NCI-H2029 (cell line): ENCODE results near the gene CYP1A1.
A peak's percentile ranks its signal among the peaks of the same experiment; 100 is the strongest.
"Not testable (repeated sequence)": the region's sequence is repeated elsewhere in the genome, so short reads cannot be mapped to it uniquely, and the experiment has no call there.

Source experiments
- DNase-seq: peaks from one replicate; lab custom pipeline; 2025; lab: John Stamatoyannopoulos, UW

CYP1A1 gene

DNA sequence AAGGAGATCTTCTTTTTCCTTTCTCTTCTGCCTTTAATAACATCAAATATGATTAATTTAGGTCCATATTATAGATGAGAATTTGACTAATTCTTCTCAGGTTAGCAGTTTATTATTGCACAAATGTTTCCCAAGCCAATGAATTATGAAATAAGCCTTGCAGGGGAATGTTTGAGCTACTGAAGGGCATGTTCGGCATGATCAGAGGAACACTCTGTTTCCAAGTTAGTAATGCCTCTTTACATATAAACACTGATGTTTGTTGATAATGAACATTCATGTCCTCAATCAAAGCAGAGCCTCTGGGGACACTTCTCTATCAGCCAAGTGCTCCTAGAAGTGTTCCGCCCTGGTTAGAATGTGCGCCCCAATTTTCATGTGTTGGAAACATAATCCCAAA is 10.0 kb upstream of the CYP1A1 start:
- DNase-seq, result no peak

DNA sequence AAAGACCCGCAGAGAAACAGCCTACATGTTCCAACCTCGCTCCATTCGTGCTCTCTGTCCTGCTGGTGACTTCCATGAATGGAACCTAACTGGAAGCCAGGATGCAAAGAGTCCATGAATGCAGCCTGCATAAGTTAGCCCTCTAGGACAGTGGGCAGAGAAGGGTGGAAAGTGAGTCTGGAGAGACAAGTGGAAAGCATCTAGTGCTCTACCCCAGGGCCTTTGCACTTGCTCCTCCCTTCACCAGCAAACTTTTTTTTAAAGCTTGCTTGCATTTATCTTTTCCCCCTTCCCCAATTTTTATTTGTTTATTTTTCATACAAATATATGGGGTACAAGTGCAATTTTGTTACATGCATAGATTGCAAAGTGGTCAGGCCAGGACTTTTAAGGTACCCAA is 7.9 kb upstream of the CYP1A1 start:
- no peak for DNase-seq

DNA sequence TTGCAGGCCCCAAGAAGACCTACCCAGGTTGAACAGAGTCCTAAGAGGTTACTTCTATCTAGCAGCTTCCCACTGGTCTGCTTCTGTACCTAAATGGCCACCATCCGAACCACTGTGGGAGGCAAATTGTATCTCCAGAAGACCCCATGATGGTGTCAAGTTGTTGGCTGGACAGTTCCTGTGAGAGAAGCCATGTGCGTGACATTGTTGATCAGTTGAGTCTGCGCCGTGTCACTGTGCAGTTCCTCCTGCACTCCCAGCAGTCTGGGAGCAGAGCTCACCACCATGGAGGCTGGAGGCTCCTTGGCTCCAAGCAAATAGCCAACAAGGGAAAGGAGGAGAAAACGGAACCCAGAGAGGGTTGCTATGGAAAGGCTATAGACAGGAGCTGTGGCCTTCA is 7.5 kb upstream of the CYP1A1 start:
- no peak for DNase-seq

DNA sequence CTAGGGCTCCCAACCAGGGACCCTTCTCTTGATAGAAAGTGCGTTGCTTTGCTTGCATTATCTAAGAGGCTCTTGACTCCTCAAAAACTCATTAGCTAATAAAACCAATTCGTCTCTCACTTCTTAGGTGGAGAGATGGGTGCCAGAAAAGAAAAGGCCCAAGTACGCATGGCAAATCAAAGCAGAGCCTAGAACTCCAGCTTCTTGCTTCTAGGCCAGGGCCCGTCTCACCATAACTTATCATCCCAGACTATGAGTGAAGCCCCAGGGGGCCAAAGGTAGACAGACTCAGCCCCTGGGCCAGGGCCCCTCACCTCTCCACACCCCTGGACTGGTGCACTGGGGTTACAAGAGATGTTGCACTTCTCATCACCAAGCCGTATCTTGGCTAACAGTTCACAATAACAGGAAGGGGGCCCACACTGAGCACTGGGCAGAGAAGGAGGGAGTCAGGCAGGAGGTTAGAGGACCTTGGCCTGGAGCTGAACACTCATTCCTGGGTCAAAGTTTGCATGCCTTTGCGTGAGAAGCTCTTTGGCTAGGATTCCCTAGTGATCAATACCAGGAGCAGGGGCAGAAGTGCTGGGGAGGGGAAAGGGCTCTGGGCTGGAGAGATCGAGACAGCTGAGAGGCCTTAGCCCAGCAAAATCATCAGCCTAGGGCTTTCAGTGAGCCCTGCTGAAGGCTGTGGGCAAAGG is 5.4 kb upstream of the CYP1A1 start:
- DNase-seq, result no peak

DNA sequence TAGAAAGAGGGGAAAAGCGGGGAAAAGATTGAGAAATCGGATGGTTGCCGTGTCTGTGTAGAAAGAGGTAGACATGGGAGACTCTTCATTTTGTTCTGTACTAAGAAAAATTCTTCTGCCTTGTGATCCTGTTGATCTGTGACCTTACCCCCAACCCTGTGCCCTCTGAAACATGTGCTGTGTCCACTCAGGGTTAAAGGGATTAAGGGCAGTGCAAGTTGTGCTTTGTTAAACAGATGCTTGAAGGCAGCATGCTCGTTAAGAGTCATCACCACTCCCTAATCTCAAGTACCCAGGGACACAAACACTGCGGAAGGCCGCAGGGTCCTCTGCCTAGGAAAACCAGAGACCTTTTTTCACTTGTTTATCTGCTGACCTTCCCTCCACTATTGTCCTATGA is 4.0 kb upstream of the CYP1A1 start:
- DNase-seq, result not testable (repeated sequence)

DNA sequence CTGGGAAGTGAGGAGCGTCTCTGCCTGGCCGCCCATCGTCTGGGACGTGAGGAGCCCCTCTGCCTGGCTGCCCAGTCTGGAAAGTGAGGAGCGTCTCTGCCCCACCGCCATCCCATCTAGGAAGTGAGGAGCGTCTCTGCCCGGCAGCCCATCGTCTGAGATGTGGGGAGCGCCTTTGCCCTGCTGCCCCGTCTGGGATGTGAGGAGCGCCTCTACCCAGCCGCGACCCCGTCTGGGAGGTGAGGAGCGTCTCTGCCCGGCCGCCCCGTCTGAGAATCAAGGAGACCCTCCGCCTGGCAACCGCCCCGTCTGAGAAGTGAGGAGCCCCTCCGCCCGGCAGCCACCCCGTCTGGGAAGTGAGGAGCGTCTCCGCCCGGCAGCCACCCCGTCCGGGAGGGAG is 3.4 kb upstream of the CYP1A1 start:
- not testable (repeated sequence) for DNase-seq

DNA sequence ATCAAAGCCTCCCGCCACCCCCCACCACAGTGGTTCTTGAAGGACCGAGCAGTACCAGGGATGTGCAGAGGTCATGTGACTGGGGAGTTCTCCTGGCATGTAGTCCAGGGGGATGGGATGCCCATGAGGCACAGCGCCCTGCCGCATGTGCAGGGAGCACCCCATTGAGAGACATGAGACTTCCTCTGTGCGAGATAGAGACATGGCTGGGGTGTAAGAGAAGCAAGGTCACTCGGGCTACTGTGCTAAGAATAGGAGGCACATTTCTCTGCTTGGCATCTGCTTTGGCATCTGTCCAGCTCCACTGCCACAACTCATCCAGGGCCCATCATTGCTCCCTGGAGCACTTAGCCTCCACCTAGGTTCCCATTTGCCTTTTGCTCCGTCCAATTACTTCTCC is 2.4 kb upstream of the CYP1A1 start:
- no peak for DNase-seq

DNA sequence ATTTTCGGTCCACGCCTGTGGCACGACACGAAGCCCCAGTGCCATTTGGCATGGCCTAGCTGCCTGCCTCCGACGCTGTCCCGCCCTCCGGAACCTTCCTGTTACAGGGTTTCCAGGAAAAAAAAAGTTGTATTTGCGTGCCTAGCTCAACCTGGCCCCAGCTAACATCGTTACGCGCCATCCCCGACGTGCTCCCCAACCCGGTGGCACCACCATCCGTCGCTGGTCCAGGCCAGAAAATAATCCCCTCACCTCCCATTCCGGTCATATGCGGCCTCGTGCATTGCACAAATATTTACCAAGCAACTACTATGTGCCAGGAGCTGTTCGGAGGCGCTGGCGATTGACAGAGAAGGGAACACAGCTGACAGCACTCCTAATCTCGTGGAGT is 1.4 kb upstream of the CYP1A1 start:
- no peak for DNase-seq

DNA sequence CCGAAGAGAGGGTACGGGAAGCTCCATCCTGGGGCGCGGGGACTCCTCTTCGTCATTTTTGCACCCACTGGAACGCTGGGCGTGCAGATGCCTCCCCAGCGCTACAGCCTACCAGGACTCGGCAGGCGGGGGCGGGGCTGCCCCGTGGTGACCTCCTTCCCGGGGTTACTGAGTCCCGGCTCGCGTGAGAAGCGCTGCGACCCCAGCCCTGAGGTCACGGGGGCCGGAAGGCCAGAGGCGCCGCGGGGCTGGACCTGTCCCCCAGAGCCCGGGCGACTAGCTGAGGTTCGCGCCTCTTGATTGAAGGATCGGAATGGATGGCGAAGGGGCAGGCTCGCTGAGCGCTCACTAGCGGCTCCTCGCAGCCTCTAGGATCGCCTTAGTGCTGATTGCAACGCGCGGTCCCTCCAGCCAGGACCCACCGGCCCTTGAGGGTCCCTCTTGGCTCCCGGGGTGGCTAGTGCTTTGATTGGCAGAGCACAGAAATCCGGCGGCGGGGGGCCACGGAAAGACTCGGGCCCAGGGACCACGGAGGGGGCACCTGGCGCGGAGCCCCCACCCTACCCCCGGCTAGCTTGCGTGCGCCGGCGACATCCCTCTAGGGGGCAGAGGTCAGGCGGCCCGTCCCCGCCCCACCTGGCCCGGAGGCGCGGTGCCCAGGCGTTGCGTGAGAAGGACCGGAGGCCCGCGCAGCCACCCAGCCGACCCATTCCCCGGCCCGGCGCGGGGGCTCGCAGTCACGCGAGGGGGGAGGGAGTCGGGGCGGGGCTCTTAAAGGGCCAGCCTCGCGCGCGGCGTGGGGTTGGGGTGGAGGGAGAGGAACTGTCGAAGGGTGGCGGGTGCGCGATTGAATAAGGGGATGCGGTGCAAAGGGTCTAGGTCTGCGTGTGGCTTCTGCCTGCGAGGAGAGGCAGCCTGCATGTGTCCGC is 781 bp upstream of the CYP1A1 start:
- no peak for DNase-seq

DNA sequence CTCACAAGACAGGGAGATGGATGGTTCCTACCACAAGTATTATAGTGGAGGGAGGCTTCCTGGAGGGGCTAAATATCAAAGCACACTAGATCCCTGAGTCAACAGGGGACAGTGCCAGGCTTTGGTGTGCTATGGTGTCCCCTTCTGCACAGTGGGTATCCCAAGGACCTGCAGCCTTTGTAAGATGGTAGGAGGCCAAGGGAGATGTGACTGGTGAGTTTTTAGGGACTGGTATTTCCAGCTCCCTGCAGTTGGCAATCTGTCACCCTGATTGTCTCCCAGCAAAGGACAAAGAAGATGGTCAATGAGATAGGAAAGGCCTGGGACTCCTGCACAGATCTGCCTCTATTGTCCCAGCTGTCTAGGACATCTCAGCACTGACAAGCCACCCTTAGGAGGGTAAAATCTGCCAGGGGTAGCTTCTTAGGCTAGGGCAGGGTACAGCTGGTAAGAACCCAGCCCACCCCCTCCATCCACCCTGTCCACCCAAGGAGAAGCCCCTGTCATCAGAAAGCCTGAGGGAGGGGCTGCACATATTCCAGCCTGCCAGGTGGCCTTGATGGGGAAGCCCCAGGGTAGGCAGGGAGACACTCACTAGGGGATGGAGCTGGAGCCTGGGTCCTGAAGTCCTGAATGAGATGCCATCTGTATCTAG is 631 bp downstream of the CYP1A1 start:
- DNase-seq, result no peak

DNA sequence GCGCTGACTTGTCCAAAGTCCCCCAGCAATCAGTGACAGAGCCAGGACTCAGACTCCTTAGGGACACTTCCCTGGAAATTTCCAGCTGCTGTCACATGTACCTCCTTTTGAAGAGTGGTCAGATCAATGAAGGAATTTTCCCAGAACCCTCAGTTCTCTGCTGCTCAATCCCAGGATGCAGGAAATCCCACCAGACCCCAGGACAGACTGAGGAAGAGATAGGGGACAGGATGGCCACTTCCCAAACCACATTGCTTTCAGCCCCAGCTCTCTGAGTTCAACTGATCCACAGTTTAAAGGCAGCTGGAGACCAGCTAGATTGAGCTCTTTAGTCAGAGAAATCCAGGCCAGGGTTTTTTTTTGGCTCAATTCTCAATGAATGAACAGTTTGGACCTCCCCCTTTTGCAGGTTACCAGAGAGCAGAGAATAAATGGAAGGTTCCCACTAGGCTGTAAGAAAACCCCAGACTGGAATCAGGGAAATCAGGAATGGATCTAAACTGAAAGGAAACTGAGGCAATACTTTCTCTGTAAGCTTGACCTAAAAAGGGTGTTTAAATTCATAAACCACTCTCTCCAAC is 1.5 kb downstream of the CYP1A1 start:
- peak; percentile 18 for DNase-seq

DNA sequence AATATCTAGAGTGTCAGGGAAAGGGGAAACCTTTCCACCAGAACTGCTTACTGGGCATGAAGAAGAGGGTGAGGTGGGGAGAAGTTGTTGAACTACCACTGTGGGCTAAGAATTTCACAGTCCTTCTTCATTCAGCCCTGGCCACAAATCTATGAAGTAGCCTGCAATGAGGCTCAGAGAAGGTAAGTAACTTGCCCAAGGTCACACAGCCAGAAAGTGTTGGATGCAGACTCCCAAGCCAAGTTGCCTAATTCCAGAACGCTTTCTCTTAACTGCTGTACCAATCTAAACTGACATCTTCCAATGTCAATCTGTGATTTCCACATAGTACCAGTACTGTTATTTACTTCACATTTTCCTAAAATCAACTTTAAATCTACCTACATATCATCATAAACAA is 2.1 kb downstream of the CYP1A1 start:
- no peak for DNase-seq

DNA sequence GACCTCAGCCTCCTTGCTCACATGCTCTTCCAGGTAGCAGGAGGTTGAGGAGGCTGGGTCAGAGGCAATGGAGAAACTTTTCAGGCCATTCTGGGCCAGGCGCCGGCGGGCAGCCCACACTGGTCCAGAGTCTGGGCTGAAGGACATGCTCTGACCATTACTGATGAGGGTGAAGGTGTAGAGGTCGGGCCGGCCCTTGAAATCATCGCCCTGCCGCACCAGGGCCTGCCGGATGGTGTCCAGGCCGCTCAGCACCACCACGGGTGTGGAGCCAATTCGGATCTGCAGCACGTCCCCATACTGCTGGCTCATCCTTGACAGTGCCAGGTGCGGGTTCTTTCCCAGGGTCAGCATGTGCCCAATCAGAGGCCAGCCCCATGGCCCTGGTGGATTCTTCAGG is 2.7 kb downstream of the CYP1A1 start:
- no peak for DNase-seq

DNA sequence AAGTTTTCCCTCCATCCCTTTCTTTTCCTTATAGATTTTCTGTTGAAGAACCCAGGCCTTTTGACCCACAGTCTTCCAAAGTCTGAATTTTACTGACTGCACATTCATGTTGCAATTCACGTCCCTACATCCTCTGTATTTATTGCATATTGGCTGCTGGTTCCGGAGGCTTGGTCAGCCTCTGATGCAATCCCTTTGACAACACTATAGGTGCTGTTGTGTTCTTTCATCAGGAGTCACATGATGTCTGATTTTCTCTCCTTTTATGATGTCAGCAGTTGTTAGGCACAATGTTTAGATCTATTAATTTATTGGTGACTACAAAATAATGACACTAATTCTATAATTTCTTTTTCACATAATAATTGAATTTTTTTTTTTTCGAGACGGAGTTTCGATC is 8.7 kb downstream of the CYP1A1 start:
- no peak for DNase-seq

DNA sequence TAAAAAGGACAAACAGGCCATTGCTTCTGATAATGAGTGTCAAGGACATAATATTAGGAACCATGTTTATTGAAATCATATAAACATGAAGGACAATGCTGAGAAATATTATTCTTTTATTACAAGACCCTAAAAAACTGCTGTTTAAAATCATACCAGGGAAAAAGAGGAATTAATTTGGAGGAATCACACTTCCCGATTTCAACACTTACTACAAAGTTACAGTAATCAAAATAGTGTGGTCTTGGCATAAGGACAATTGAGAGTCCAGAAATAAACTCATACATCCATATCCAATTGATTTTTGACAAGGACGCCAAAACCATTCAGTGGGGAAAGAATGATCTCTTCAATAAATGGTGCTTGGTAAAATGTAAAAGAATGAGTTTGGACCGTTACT is 13.0 kb downstream of the CYP1A1 start:
- no peak for DNase-seq

DNA sequence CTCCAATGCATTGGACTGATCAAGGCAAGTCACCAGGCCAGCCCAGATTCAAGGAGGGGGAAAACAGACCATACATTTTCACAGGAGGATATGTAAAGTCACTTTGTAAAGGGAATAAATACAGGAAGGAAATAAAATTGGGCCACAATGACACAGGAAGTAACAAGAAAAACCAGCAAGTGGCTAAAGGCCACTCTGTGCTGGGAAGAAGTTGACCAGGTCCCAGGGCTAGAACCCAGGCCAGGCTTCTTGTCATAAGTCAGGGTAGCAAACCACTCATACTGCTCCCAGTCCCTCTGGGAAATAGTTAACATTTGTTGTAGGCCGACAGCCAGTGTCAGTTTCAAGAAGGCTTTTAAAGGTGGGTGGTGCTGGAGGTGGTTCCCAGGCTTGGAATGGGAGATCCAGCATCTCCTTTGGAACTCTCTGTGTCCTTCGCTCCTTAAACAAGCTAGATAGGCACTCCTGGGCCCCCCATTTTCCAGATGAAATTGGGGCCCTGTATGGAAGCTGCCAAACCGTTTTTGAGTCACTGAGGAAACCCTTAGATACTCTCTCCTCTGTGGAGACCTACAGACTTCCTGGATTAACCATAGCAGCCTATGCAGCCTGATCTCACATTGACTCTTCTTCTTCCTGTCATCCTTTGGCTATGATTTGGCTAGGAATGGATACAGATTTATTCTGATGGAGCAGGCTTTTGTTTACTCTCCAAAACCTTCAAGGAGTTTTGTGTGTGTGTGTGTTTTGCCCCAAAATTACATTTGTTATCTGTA is 14.8 kb downstream of the CYP1A1 start:
- DNase-seq, result no peak

DNA sequence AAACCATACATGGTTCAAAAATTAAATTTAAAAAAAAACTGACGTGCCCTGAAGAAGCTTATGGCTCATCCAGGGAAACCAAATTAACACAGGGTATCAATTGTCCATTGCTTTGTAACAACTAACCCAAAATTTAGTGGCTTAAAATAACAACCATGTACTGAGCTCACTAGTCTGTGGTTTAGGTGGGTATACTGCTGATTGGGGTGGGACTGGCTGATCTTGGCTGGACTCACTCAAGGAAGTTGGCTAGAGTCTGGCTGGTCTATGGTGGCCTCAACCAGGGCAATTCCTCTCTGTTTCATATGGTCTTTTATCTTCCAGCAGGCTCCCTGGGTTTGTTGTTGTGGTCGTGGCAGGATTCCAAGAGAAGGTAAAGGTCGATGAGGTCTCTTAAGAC is 15.4 kb downstream of the CYP1A1 start:
- DNase-seq, result no peak

DNA sequence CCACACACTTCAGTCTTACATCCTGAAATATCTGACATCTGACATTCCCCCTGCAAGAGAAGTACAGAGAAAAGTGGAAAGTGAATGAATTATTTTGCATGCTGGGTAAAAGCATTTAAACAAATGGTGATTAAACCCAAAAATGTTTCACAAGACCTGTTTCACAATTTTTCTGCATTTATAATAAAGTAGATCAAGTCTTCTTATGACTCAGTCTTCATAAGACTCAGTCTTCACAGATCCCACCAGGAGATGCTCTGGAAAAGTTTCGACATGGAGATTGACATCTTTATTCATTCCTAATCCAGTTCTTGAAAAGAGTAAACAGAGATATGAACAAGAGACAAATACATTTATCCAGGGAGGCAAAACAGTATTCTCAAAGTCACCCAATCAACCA is 16.3 kb downstream of the CYP1A1 start:
- no peak for DNase-seq

DNA sequence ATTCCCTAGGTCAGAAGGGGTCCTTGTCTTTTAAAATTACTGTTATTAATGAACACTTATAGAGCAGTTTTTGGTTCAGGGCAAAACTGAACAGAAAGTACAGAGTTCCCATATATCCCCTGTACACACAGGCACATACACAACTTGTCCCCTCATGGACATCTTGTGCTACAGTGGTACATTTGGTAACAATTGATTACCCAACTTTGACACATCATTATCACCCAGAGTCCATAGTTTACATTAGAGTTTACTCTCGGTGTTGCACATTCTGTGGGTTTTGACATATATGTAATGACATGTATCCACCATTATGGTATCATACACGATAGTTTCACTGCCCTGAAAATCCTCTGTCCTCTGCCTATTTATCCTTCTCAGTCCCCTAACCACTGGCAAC is 28.5 kb downstream of the CYP1A1 start:
- DNase-seq, result no peak

DNA sequence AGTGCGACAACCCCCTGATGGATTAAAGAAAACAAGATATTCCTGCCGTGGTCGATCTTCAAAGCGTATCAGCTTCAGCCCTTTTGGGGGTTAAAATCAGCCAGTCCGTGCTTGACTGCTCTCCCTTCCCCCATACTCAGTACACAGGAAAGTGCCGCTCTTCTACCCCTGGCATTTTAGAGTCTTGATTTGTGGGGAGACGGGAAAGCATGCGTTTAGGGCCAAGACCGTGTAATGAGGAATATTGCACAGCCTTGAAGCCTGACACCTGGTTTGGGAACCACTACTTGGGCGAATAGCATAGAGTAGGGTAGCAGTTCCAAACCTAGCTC is 29.0 kb downstream of the CYP1A1 start:
- DNase-seq, result no peak

DNA sequence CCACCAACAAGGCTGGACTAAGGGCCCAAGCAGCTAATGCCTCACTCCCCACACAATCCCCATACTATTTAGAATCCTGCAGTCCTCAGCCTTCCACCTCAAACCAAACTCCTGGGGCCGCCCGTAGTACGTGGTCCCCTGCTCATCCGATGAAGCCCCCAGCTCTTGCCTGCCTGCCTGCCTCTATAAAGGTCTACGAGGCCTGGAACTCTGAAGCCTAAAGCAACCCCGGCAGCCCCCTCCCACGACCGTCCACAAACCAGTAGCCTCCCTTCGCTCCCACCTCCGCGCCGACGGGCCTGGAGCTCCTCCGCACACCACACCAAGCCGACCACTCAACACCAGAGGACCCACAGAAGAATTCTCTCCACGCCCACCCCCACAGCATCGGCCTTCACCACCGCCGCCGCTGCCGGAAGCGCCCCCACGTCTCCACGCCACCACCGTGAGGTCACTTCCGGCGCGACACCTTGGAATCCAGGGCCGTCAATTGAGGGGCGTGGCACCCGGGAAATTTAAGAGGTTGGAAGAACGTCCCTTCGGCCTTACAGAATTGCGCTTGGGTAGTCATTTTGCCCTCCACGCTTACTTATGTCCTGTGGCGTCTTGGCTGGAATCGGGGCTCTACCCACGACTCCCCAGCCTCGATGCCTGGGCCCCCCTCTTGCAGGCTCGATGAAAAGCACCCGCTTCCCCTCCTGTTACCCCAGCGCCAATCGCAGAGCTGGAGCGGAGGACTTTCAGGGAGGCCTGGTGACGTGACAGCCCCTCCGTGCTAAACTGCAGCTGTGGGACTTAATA is 29.5 kb downstream of the CYP1A1 start, which contains the start of gene EDC3:
Gene EDC3 (minus strand): TSS at position 428 of the 801 bp plus-strand sequence. CDS start 20,900 bp downstream, outside the sequence.
- DNase-seq, result peak; percentile 28
